NCI-H82 treated with DMSO at 0.1 percent for 48 hours (cell line): ENCODE data around the gene ADGRB3.
"Not testable (repeated sequence)": the region's sequence is repeated elsewhere in the genome, so short reads cannot be mapped to it uniquely, and the experiment has no call there.

Experiments used
- DNase-seq: peaks from one replicate; lab custom pipeline; 2025; ENCODE audit not compliant: unreplicated experiment; lab: John Stamatoyannopoulos, UW

Gene ADGRB3

DNA sequence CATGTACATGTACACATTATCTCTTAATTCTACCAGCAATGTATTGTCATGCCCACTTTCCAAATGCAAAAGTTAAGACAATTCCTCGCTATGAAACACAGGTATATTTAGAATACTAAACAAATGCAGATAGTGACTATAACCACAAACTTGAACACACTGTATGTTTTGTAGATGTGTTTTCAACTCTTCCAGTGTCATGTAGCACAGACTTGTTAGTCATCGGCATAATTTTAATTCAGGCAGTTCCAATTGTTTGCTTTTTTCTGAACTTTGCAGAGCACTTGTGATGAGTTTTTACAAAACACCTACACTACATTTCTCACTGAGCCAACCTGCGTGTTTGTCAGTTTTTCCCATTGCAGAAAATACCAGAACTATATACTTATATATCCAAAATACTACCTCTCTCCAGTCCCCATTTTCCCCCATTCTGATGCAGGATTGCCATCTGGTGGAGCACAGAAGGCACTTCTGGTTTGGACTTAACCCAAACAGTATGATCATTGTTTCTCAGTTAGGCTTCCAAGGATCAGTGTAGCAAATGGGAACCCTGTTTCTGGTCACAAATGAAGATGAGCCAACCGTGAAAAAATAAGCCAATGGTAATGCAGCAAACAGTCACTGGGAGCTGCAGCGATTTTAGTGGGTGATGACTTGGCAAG is 143.4 kb downstream of the ADGRB3 start:
- peak; percentile 18 for DNase-seq

GRCh38 chr6:68779366-68779765 is 144.3 kb downstream of the ADGRB3 start:
- no peak for DNase-seq

DNA sequence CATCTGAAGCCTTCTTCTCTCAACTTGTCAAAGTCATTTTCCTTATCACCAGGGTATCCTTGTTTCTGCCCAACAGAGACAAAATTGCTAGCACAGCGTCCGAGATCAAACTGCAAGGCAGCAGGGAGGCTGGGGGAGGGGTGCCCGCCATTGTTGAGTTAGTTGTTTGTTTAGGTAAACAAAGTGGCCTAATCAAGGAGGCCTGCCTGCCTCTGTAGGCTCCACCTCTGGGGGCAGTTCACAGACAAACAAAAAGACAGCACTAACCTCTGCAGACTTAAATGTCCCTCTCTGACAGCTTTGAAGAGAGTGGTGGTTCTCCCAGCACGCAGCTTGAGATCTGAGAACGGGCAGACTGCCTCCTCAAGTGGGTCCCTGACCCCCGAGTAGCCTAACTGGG is 155.0 kb downstream of the ADGRB3 start:
- not testable (repeated sequence) for DNase-seq

GRCh38 chr6:68814976-68815375 is 179.9 kb downstream of the ADGRB3 start:
- DNase-seq, result not testable (repeated sequence)

DNA sequence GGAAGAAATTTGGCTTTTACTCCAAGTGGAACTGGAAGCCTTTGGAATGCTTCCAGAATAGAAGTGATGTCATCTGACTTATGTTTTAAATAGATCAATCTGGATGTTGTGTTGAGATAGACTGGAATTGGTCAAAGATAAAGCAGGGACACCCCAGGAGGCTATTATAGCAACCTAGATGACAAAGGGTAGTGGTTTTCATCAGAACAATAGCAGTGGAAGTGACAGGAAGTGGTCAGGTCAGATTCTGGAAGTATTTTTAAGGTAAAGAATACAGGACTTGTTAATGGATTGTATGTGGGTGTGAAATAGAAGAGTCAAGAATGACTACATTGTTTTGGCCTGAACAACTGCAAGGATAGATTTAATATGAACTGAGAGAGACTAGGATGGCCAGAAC is 191.4 kb downstream of the ADGRB3 start:
- DNase-seq, result no peak

DNA sequence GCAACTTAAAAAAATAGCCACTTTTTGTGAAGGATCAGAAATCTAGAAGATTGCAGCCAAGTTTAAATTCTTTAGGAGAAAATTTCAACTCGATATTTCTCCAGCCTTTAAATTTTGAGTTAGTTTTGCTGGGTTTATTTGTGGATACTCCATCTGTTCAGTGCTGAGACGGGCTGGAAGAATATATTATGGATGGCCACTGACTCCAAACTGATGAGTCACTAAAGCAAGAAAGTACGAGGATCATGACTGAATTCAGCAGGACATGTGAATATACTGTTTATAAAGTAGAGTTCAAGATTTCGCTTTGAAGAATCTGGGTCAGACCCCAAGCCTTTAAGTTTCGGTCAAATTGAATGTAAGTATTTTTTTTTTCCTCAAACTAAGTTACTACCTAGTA is 199.5 kb downstream of the ADGRB3 start:
- no peak for DNase-seq

DNA sequence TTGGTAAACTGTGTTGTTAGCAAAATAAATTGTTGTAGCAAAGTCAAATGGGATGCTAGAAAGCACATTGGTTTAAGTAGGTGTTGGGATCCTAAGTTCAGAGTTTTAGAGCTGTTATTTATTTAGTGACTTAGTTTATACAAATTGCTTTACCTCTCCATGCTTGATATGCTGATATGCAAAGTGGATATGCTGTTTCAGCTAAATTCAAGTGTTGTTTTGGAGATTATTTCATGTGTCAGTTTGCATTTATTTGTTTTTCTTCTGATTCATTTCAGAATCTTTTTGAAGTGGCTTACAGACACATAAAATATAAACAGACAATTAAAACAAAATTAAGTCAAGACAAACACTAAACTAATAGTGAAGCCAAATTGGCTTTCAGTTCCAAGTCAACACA is 203.5 kb downstream of the ADGRB3 start:
- DNase-seq, result no peak

DNA sequence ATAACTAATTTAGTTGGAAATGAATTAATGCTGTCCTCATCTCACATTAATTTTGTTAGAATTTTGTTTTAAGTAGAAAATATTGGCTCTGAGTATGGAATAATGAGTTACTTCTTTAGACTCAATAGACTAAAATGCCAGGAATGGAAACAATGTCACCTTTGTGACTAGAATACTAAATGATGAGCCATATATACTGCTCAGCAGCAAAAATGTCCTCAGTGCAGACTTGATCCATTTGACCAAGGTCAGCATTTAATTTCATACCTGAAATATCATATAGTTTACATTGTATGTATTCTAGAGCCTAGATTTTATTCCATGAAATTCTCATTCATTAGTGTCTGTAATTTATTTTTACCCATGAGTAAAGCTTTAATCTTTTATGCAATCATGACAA is 217.7 kb downstream of the ADGRB3 start:
- no peak for DNase-seq

- DNase-seq, result no peak
These were observed 224.2 kb downstream of the ADGRB3 start for GRCh38 chr6:68859233-68859632.

GRCh38 chr6:68868646-68869045 is 233.6 kb downstream of the ADGRB3 start:
- DNase-seq, result no peak

GRCh38 chr6:68873236-68873635 is 238.2 kb downstream of the ADGRB3 start:
- no peak for DNase-seq

DNA sequence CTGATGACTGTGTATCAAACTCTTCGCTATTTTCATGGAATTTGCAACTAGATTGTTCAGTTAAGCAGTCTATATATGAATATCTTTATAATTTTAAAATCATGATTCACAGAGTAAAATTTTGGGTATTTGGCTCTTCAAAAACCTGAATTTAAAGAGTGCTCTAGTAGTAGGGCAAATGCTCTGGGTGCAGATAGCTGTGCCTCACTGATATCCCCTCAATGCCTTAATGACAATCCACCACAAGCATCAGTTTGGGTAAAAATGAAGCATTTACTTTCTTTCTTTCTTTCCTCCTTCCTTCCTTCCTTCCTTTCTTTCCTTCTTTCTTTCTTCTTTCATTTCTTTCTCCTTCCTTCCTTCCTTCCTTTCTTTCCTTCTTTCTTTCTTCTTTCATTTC is 239.7 kb downstream of the ADGRB3 start:
- no peak for DNase-seq

DNA sequence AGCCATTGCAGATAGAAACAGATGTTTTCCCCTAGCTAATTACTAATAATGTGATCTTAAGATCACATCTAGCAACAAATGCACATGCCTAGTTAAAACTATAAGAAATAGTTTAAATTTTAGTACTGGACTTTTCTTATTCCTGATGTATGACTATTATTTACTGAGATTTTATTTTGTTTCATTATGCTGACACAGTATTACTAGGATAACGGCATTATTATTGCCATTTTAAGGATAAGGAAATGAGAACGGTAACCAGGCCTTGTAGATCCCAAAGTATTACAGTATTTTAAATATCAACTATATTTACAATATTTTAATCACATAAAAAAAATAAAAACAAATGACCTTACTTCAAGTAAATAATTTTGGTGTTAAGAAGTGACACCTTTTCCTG is 240.3 kb downstream of the ADGRB3 start:
- no peak for DNase-seq

DNA sequence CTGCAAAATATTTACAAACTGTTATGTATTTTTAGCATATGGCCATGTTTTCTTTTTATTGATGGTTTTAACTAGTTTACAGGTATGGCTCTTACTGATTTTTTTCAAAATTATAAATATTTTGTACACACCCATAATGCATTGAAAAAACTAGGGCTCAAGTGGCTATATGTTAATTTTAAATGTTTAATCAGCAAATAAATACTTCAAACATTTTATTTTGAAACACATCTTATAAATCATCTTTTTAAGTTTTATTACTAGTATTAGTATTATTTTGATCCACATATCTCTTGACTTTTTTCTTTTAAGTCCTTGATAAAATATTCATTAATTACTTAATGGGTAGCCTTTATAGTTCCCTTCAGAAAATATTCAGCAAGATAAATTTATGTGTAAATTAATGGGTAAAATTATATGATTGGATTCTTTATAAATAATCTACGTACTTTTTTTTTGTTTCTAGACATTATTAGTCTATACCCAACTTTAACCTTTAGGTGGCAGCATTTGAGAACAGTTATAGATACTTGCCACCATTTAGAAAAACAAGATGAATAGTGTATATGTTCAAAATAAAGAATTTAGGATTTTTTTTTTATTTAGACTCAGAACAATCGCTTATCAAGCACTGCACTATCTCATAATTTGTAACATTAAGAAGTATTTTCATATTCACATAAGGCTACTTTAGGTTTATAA is 241.9 kb downstream of the ADGRB3 start:
- DNase-seq, result peak; percentile 7

DNA sequence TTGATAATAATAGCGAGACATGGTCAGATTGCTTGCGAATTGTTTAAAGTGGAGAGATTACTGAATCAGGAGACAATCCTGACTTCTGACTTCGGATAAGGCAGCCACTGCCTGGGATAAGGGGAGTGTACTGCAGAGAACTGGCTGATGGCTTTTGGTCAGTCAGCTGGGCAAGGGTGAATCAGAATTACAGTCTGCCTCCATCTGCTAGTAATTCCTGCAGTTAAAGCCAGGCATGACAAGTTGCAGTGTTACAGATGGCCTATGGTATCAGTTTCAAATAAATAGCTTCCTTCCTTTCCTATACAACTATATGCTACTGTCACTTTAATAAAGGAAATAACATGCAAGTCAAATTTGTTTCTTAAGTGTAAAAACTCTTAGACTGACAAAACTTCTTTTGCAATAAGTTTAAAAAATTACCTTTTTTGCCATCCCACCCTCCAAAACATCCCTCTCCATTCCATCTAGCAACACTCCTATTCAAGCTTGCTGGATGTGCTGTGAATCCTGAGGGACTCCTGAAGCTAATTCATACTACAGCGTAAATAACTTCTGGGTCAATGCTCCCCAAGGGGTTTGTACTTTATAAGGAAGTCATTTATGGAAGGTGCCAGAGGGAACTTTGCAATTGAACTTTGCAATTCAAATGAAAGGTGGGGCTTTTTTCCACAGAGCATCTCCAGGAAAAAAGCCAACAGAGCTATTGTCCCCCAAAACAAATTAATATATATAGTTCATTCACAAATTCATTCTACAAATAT is 245.2 kb downstream of the ADGRB3 start:
- DNase-seq, result no peak

- DNase-seq, result not testable (repeated sequence)
These were observed 248.2 kb downstream of the ADGRB3 start for GRCh38 chr6:68883325-68883724.

DNA sequence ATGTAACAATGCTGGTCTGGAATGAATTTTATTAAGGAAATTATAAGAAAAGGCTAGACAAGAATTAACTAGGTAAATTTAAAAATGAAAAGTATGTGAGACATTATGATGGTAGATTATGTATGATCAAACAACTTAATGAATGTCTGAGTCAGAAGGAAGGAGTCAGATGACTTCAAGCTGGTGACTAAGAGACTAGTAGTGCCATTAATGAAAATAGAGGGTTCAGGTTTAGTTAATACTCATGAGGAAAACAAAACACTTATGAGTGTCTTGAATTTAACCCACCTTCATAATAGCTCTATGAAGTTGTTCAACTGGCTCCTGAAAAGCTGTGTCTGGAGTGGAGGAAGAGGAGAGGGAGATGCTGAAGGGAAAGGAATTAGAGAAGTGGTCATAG is 256.3 kb downstream of the ADGRB3 start:
- DNase-seq, result no peak

DNA sequence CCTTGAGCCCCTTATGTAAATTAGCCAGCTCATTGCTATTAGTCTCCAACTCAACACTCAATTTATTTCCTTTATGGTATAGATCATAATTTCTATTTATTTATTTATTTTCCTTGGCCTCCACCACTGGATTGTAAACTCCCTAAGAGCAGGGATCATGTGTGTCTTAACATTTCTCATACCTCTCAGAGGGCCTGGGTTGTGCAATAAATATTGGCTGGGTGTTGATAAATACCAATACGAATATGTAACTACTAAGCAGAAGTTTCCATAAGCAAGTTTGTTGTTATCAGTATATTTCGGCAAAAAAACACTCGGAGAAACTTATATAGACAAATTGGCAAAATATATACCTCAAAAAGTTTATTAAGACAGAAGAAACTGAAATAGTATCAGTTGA is 257.4 kb downstream of the ADGRB3 start:
- DNase-seq, result no peak

DNA sequence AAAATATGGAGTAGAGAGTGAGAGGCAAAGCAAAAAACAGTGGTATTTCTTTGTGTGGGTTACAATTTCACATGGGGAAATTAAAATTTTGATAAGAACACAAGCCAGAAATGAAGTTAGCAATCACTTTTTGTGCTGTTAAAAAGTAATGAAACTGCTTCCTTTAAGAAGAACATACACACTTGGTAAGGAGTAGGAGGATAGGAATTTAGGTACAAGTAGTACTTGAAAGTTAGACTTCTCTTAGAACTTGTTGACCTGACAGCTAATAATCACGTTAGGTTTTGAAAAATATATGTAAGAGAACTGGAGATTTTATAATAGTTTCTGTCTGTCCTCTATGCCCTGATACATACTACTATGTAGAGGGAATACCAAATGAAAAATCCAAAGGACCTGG is 260.8 kb downstream of the ADGRB3 start:
- no peak for DNase-seq

DNA sequence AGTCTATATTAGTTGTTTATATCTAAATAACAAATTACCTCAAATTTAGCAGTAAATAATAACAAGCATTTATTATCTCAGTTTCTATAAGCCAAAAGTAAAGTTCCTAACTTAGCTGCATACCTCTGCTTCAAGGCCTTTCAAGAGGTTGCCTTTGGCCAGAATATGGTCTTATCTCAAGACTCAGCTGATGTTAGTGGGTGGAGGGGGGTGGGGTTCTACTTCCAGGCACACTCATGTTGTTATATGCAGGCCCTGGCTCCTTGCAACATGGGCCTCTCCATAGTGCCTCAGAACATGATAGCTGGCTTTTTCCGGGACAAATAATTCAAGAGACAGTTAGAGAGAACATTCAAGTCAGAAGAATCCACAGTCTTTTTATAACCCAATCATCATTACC is 266.0 kb downstream of the ADGRB3 start:
- DNase-seq, result no peak

- DNase-seq, result no peak
These were observed 276.3 kb downstream of the ADGRB3 start for GRCh38 chr6:68911334-68911733.

- no peak for DNase-seq
These were observed 276.7 kb downstream of the ADGRB3 start for GRCh38 chr6:68911811-68912210.
